NCI-H2081 treated with DMSO at 0.1 percent for 48 hours (cell line): Measurements from ENCODE around the gene KRTAP4-8.
"Not testable (repeated sequence)": the region's sequence is repeated elsewhere in the genome, so short reads cannot be mapped to it uniquely, and the experiment has no call there.

Source experiments
- DNase-seq: peaks from one replicate; lab custom pipeline; 2025; lab: John Stamatoyannopoulos, UW

Gene KRTAP4-8

DNA sequence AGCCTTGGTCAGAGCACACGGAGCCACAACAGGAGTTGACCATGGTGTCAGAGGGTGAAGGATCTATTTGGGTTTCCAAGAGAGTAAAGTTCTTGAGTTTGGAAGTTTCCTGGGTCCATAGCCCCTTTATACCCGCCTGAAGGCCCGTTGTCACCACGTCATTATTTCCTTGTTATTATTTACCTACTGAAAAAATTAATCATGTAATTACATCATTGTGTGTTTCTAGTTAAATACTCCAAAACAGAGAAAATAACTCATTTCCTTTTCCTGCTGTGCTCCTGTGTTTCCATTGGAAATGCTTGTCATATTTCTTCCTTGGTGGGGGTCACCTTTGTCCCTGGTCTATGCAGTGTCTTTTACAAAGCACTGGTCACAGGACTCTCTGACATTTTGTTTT, at the start of gene KRTAP4-8:
Gene KRTAP4-8, minus strand, starts transcription at position 101 of the 400 bp plus-strand sequence. Its CDS starts 58 bp downstream, at position 43.
- DNase-seq: no peak

DNA sequence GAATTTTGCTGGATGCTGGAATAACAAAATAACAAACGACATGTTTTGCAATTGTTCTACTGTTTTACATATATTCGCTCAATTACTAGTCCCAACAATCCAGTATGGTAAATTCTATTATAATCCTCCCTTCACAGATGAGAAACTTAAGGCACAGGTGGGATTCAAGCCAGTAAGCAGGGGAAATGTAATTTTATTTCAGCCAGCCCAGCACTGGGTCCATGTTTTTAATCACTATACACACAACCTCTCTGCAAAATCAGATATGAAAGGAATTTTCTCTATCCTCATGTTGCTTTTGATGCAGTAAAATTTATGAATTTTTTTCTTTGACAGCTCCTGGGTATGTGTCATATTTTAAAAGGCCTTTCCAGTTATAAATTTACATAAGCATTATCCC, 47.3 kb upstream of the KRTAP4-8 start:
- DNase-seq: no peak

DNA sequence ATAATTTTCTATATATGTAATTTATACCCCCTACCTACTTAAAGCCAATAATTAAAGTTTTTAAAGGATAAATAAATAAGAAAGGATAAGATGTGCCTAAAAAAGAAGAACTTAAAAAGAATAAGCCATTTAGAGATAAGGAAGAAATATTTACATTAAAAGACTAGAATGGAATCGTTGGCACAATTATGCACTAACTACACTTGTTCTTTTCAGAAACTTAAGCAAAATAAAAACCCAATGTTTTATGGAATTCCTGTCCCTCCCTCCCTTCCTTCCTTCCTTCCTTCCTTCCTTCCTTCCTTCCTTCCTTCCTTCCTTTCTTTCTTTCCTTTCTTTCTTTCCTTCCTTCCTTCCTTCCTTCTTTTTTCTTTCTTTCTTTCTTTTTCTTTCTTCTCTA, 46.9 kb upstream of the KRTAP4-8 start:
- no peak for DNase-seq

DNA sequence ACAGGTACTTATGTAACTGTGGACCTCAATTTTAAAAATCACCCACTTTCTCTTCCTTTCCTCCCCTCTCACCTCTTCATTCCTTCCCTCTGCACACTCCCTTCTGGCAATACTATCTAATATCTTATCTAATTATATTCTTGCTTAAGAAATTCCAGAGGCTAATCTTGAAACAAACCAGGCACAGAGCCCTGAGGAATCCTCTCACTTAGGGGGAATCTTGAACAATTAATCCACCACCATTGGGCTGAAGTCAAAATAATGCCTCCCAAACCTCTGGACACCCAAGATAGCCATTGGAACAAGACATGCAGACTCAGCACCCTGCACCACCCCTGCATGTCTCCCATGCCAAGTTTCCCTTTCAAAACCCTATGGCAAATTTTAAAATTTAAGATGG, 43.4 kb upstream of the KRTAP4-8 start:
- DNase-seq: no peak

DNA sequence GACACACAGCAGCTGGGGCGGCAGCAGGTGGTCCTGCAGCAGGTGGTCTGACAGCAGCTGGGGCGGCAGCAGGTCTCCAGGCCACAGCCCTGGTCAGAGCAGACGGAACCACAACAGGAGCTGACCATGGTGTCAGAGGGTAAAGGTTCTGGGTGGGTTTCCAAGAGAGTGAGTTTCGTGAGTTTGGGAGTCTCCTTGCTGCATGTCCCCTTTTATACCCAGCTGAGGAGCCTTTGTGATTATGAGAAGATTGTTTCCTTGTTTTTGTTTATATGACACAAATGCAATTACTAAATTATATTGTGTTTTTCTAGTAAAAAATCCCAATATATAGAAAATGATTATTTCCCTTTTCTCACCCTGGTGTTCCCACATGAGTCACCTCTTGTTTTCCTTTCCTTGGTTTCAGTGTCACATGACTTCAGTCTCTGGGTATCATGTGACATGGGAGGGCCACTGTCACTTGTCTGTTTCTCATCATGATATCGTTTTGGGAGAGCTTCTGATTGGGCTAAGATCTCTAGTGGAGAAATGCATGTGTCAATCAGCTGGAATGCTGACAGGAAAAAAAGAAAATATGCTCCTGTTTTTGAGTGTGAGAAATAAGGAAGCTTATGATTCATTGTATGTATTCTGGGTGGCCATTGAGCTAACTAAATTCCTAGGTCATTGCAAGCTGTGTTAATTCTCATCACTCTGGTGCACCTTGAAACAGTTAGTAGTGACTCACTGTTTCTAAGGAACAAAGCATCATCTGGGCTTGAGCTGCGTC, 42.6 kb upstream of the KRTAP4-8 start, which contains the start of gene KRTAP4-6:
Gene KRTAP4-6, minus strand, starts transcription at position 185 of the 772 bp plus-strand sequence. Its CDS starts 57 bp downstream, at position 128.
- no peak for DNase-seq

DNA sequence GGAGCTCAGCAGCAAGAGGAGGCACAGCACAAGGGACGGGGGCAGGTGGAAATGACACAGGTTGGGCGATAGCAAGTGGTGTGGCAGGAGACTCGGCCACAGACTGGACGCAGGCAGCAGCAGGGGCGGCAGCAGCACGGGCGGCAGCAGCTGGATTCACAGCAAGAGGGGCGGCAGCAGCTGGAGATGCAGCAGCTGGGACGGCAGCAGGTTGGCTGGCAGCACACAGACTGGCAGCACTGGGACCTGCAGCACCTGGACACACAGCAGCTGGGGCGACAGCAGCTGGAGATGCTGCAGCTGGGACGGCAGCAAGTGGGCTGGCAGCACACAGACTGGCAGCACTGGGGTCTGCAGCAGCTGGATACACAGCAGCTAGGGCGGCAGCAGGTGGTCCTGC, 41.9 kb upstream of the KRTAP4-8 start:
- not testable (repeated sequence) for DNase-seq

- DNase-seq: no peak
Measured at GRCh38 chr17:41133880-41134735, 36.2 kb upstream of the KRTAP4-8 start.

DNA sequence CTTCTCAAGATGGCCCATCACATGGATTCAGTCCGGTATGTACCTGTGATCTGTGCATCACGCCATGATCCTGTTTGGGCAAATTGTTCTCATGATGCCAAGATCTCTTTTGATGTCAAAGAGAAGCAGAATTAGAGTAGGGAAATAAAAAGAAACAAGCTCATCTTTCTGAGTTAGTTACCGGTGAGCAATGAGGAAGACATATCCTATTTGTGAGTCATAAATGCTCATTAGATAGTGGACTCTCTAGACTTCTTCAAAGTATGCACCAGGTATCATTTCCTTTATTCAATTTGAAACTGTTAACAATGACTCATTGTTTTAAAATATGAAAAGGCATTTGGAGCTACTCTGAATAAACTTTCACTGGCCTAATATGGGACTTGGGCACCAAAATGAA, 34.0 kb upstream of the KRTAP4-8 start:
- DNase-seq: no peak

GRCh38 chr17:41127371-41127770, 29.4 kb upstream of the KRTAP4-8 start:
- DNase-seq: no peak

- DNase-seq: no peak
Measured at GRCh38 chr17:41126412-41126811, 28.5 kb upstream of the KRTAP4-8 start.

- no peak for DNase-seq
Measured at GRCh38 chr17:41125064-41125463, 27.1 kb upstream of the KRTAP4-8 start.

GRCh38 chr17:41123991-41124371, 26.0 kb upstream of the KRTAP4-8 start, which contains the start of gene KRTAP4-12:
Gene KRTAP4-12 (minus strand): TSS chr17:41124182. CDS start chr17:41124122, 60 bp downstream.
- not testable (repeated sequence) for DNase-seq

GRCh38 chr17:41123292-41123990, 25.5 kb upstream of the KRTAP4-8 start:
- DNase-seq: not testable (repeated sequence)

DNA sequence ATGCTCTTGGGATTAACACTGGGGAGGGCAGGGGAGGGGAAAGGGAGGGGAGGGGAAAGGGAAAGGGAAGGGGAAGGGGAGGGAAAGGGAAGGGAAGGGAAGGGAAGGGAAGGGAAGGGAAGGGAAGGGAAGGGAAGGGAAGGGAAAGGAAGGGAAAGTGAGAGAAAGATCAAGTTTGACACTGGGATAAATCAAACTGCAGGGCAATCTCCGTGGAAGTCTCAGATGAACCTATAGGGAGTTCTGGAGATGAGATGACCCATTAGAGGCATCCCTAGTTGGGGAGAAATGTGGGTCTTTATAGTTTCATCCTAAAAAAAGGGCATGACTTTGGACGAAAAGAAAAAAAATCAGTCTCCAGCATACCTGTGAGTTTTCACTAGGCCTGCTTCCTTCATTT, 23.8 kb upstream of the KRTAP4-8 start:
- no peak for DNase-seq

DNA sequence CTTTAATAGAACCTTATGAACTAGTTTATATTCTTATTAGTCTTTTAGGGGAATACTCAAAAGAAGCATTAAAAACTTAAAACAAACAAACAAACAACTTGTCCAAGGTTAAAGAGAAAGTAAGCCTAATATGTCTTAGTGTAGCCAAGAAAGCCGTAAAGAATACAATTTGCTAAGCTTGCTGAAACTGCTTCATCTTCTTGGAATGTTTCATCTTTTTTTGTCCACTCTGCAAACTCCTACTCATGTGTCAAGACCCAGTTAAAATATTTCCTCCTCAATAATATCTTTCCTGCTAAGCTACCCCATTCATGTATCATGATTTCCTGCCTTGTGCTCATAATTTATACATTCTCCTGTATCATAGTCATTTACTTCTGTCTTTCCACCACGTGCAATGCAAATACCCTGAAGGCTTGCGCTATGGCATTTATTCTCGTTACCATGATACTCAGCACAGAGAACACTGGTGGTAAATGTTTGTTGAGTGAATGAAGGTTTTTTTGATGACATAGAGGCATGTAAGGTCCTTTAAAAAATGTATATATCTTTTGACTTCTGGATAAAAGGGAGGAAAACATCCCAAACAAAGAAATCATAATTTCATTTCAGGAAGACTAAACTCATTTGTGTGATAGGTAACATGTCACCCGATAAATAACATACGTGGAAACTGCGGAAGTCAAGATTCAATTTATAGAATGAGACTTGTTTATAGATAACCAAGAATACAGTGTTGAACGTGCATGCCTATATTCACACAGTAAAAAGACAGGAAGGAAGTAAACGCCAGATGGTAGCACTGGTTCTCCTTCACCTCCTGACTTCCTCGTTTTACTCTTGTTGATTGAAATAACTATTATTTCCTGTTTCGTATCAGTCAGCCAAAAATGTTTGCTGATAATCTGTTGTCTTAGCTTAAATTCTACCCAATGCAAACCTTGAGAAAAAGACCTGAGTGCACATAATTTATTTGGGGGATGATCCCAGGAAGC, 22.1 kb upstream of the KRTAP4-8 start:
- DNase-seq: not testable (repeated sequence)

DNA sequence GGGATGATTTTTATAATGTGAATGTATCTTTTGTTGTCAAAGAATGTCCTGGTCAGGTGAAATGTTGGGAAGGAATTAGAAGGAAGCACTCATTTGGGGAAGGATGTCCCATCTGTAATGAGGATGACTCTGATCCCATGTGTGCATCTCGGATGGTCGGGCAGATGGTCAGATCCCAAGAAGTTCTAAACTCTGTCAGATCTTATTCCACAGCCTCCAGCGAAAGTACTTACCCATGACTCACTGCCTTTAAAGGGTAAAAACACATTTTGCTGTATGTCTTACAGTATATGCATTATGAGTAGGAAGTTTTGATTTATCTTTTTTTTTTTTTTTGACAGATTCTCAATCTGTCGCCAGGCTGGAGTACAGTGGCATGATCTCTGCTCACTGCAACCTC, 20.8 kb upstream of the KRTAP4-8 start:
- no peak for DNase-seq

DNA sequence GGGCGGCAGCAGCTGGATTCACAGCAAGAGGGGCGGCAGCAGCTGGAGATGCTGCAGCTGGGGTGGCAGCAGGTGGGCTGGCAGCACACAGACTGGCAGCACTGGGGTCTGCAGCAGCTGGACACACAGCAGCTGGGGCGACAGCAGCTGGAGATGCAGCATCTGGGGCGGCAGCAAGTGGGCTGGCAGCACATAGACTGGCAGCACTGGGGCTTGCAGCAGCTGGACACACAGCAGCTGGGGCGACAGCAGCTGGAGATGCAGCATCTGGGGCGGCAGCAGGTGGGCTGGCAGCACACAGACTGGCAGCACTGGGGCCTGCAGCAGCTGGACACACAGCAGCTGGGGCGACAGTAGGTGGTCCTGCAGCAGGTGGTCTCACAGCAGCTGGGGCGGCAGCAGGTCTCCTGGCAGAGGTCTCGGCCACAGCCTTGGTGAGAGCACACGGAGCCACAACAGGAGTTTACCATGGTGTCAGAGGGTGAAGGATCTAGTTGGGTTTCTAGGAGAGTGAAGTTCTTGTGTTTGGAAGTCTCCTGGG, 20.0 kb upstream of the KRTAP4-8 start, which contains the start of gene KRTAP4-11:
Gene KRTAP4-11, minus strand, starts transcription at position 528 of the 541 bp plus-strand sequence. Its CDS starts 58 bp downstream, at position 470.
- not testable (repeated sequence) for DNase-seq

DNA sequence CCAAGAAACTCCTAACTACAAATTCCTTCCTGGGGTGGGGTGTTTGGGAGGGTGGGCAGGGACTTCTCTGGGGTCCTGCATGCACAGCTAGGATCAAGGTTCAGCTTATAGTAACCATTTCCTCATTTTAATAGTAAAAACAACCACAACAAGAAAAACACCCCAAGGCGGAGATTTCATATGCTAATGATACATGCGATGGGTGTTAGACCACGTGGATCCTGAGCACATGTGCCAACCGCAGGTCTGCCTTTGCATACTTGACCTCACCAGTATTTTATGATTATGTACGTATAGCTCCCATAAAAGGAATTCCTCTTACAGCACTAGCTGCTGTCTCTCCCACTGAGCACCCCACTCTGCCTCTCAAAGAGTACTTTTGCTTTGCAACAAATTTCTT, 18.4 kb upstream of the KRTAP4-8 start:
- no peak for DNase-seq

DNA sequence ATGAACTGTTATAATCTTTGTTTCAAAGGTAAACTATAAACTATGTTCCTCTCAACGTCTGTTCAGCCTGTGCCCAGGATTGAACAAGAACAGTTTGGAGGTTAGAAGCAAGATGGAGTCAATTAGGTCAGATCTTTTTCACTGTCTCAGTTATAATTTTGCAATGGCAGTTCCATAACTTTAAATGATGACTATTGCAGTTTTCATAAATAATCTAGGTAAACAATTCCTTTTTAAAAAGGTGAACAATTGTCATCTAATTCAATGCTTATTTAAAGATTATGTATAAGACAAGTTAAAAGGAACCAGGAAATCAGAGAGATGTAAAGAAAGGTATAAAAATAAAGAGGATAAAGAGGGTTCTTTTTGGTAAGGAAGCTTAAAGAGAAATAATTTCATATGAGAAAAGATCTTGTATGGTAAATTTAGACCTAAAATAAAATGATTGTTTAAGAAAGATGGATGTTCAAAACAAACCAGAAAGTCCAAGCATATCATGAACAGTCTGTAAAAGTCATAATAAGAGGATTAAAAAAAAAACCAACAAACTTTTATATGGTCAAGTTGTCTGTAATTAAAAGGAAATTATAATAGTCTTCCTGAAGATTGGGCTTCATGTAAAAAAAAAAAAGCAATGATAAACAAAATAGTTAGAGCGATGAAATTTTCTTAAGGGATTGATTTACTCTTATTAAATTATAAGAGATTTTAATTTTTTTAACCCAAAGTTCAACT, 13.4 kb upstream of the KRTAP4-8 start:
- DNase-seq: no peak
